Neural cell (in vitro differentiated cells): ENCODE data around the gene TRAK1. TPM values are rescaled to one million over a fixed set of nuclear protein-coding genes. Genes with fewer than 3 reads are reported as not detected.

ENCODE experiments used
- polyA plus RNA-seq: library from polyadenylated mRNA; depleted of rRNA; stranded (reverse); fragments of >200 nt; gene quantifications from 2 replicates; pipeline ENCODE4 v1.2.3, GENCODE V29; 2014
- small RNA-seq, 3 experiments: library from RNA; depleted of rRNA; stranded (forward); fragments of <200 nt; gene quantifications; one replicate each; pipeline ENCODE3, GENCODE V24; 2012

TRAK1 gene
- polyA plus RNA-seq, 1 donor from 2014 or later, result 34.7 TPM

Small RNA genes within 50 kb of the gene (small RNA-seq; reads per million reads assigned to genes)
- 0 reads per million in 3 experiments for gene RNU4-78P

Other genes with a start within 250 kb of the TRAK1 start
- gene ULK4, start 129.3 kb upstream of the TRAK1 start, polyA plus RNA-seq, result 3.0 and 7.2 TPM in 2 replicates
- not detected in 2 replicates for gene CCK, start 174.8 kb downstream of the TRAK1 start, polyA plus RNA-seq